Activated naive CD4-positive, alpha-beta T cell treated with Interleukin-2 at 50 U/mL for 16 hours (primary cell): Measurements from ENCODE around the gene TTC28.

Experiments
- DNase-seq: peaks from one replicate; pipeline ENCODE4 v3.0.0-alpha.2; 2020

The TTC28 gene

DNA sequence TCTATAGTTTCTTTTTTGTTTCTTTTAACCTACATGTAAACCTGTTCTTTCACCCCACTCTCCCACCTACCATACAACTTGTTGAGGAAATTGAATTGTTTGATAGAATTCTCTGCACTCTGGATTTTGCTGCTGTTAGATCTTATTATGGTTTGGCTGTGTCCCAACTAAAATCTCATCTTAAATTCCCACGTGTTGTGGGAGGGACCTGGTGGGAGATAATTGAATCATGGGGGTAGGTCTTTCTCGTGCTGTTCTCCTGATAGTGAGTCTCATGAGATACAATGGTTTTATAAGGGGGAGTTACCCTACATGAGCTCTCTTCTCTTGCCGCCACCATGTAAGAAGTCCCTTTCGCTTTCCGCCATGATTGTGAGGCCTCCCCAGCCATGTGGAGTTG lies 745.6 kb downstream of the TTC28 start:
- no peak for DNase-seq

DNA sequence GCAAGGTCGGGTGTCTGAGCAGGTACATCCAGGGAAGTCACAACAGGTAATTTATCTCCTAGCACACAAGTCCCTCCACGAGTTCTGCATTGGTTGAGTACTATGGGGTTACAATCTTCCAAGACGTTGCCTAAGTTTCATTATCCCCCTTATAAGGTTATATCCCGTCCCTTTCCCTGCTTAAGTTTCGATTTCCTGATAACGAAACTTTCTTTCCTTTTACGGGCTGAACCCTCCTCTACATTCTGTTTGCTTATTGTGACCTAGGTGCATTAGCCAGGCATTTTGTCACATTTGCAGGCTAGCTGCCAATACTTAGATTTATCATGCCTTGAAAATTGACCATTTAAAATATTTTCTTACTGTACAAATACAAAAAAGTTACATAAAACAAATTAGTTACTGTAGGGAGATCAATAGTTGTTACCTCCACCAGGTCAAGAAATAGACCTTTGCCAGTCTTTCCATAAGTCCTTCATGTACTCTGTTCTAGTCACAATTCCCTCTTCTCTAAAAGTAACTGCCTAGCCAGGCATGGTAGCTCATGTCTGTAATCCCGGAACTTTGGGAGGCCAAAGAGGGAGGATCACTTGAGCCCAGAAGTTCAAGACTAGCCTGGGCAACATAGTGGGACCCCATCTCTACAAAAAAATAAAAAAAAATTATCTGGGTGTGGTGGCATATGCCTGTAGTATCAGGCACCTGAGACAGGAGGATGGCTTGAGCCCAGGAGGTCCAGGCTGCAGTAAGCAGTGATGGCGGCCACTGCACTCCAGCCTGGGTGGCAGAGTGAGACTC lies 746.3 kb downstream of the TTC28 start:
- no peak for DNase-seq

- no peak for DNase-seq
Observed at GRCh38 chr22:27930331-27931060, 749.1 kb downstream of the TTC28 start.
